Peyer's patch (tissue), 4 donors: Measurements from ENCODE around the gene CCNT1.

Source experiments
- POLR2A ChIP-seq, 2 donors: fragments of 450-650 bp; IDR thresholded peaks; one replicate each; pipeline ENCODE4 v1.5.1; 2017; ENCODE audit warnings: antibody characterized with exemption in 2 of 2, mild to moderate bottlenecking in 2 of 2, moderate library complexity in 2 of 2
- TF ChIP-seq, protein P1 (sequence below), 6 experiments: fragments of 450-650 bp in 4 of 6; fragments of 200-600 bp in 2 of 6; sonication (generic) in 1 of 6; IDR thresholded peaks; one replicate each; pipeline ENCODE4 v1.5.1; 2017 to 2019; ENCODE audit warnings: antibody characterized with exemption in 6 of 6, mild to moderate bottlenecking in 3 of 6, moderate library complexity in 1 of 6

GRCh38 chr12:48758186-48758585 is 41.7 kb upstream of the CCNT1 start:
- TF ChIP-seq, protein P1, sequence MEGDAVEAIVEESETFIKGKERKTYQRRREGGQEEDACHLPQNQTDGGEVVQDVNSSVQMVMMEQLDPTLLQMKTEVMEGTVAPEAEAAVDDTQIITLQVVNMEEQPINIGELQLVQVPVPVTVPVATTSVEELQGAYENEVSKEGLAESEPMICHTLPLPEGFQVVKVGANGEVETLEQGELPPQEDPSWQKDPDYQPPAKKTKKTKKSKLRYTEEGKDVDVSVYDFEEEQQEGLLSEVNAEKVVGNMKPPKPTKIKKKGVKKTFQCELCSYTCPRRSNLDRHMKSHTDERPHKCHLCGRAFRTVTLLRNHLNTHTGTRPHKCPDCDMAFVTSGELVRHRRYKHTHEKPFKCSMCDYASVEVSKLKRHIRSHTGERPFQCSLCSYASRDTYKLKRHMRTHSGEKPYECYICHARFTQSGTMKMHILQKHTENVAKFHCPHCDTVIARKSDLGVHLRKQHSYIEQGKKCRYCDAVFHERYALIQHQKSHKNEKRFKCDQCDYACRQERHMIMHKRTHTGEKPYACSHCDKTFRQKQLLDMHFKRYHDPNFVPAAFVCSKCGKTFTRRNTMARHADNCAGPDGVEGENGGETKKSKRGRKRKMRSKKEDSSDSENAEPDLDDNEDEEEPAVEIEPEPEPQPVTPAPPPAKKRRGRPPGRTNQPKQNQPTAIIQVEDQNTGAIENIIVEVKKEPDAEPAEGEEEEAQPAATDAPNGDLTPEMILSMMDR (IDR thresholded peaks at IDR 0.05): no peak
- TF ChIP-seq POLR2A (IDR thresholded peaks at IDR 0.05): no peak
